Fibroblast of lung (primary cell): Measurements from ENCODE around the gene RASSF7. TPM values are rescaled to one million over a fixed set of nuclear protein-coding genes. Genes with fewer than 3 reads are reported as not detected.

Source experiments
- DNase-seq, 2 donors: peaks; one replicate each; pipeline versions ENCODE4 v3.0.0 to v3.0.0-alpha.2; 2010; ENCODE audit warnings: low read depth in 2 of 2
- H2AFZ ChIP-seq: 2 replicates; pipeline ENCODE4 v1.5.1; 2012; ENCODE audit warnings: low read length, control low read depth, inconsistent platforms
- H3K27ac ChIP-seq: 2 replicates; pipeline ENCODE4 v1.5.1; 2011; ENCODE audit warnings: low read length, control low read depth; ENCODE audit not compliant: insufficient read depth
- H3K27me3 ChIP-seq: 2 replicates; pipeline ENCODE4 v1.5.1; 2011; ENCODE audit warnings: mild to moderate bottlenecking, low read length; ENCODE audit not compliant: control insufficient read depth, insufficient read depth
- H3K36me3 ChIP-seq: 2 replicates; pipeline ENCODE4 v1.5.1; 2011; ENCODE audit warnings: low read length; ENCODE audit not compliant: control insufficient read depth, insufficient read depth
- H3K4me1 ChIP-seq: 2 replicates; pipeline ENCODE4 v1.5.1; 2011; ENCODE audit warnings: low read length; ENCODE audit not compliant: control insufficient read depth, insufficient read depth; ENCODE audit errors: extremely low read depth
- H3K4me2 ChIP-seq: 2 replicates; pipeline ENCODE4 v1.5.1; 2011; ENCODE audit warnings: low read length, control low read depth; ENCODE audit not compliant: insufficient read depth; ENCODE audit errors: extremely low read depth
- H3K4me3 ChIP-seq, 4 experiments: fragments of 200-600 bp in 1 of 4; sonication (generic) in 1 of 4; replicated peaks in 1 of 4; 2 replicates each; pipeline ENCODE4 v1.5.1; 2011 to 2016; ENCODE audit warnings: low read length in 4 of 4, low read depth in 3 of 4, mild to moderate bottlenecking in 3 of 4, control low read depth in 2 of 4, inconsistent platforms in 1 of 4, mixed read lengths in 1 of 4; ENCODE audit not compliant: insufficient read depth in 1 of 4; ENCODE audit errors: control extremely low read depth in 1 of 4
- H3K79me2 ChIP-seq: 2 replicates; pipeline ENCODE4 v1.5.1; 2012; ENCODE audit warnings: mild to moderate bottlenecking, low read length, inconsistent platforms; ENCODE audit not compliant: control insufficient read depth, insufficient read depth
- H3K9ac ChIP-seq: 2 replicates; pipeline ENCODE4 v1.5.1; 2011; ENCODE audit warnings: mild to moderate bottlenecking, low read length, control low read depth; ENCODE audit not compliant: insufficient read depth
- H3K9me3 ChIP-seq: 2 replicates; pipeline ENCODE4 v1.5.1; 2012; ENCODE audit warnings: low read depth, low read length; ENCODE audit not compliant: control insufficient read depth, insufficient read depth
- H4K20me1 ChIP-seq: 2 replicates; pipeline ENCODE4 v1.5.1; 2011; ENCODE audit warnings: low read length; ENCODE audit not compliant: control insufficient read depth, insufficient read depth; ENCODE audit errors: extremely low read depth
- CTCF ChIP-seq, 2 donors: IDR thresholded peaks in 1 of 2; conservative IDR thresholded peaks in 1 of 2; 1 replicate in 1 of 2; 2 replicates in 1 of 2; pipeline ENCODE4 v1.5.1; 2011 to 2012; ENCODE audit warnings: low read length in 2 of 2, control low read depth in 1 of 2, inconsistent platforms in 1 of 2, low read depth in 1 of 2, mild to moderate bottlenecking in 1 of 2
- EZH2 ChIP-seq: IDR thresholded peaks from 2 replicates; pipeline ENCODE4 v1.5.1; 2012; ENCODE audit warnings: low read length, control low read depth, mild to moderate bottlenecking; ENCODE audit errors: missing control alignments
- polyA plus RNA-seq, 2 donors: library from polyadenylated mRNA; depleted of rRNA in 1 of 2; stranded (reverse) in 1 of 2; unstranded in 1 of 2; fragments of >200 nt; gene quantifications; 2 replicates each; pipeline ENCODE4 v1.2.1, GENCODE V29; 2011 to 2012; ENCODE audit warnings: missing spikeins in 1 of 2
- total RNA-seq: library from RNA; depleted of rRNA; stranded (reverse); fragments of >200 nt; gene quantifications from 2 replicates; pipeline ENCODE4 v1.2.1, GENCODE V29; 2014

The RASSF7 gene
- total and polyA plus RNA-seq, 2 donors (not counting 1 experiment from before 2014, with no cell fraction given), result 1.6 to 2.8 TPM

GRCh38 chr11:529728-530411, 30.9 kb upstream of the RASSF7 start:
- Histone ChIP-seq H3K9me3 (no peaks in the 10 kb centered on the region), H3K4me3 (no peak overlapping the region), H3K27me3 (no peaks in the 10 kb centered on the region), H3K9ac (no peak overlapping the region), H3K4me2 (no peak overlapping the region), H3K4me1 (no peaks in the 10 kb centered on the region), H4K20me1 (no peaks in the 10 kb centered on the region), H3K27ac (no peak overlapping the region), H2AFZ (no peak overlapping the region), H3K79me2 (peaks cover 12% of the 10 kb centered on the region), H3K36me3 (peaks cover 15% of the 10 kb centered on the region)
- TF ChIP-seq CTCF (conservative IDR thresholded peaks at IDR 0.05 in 1 of 2, IDR thresholded peaks at IDR 0.05 in 1 of 2; ENCODE audit: low read depth in 1 of 2, low read length in 2 of 2), result no peak
- TF ChIP-seq EZH2, result no peak
- no peak for DNase-seq

GRCh38 chr11:530960-531831, 29.6 kb upstream of the RASSF7 start:
- Histone ChIP-seq H3K4me3 (no peak overlapping the region), H3K9me3 (no peaks in the 10 kb centered on the region), H3K27ac (no peak overlapping the region), H2AFZ (no peak overlapping the region), H3K4me2 (no peak overlapping the region), H3K9ac (no peak overlapping the region), H3K79me2 (peaks cover 12% of the 10 kb centered on the region), H3K4me1 (no peaks in the 10 kb centered on the region), H4K20me1 (no peaks in the 10 kb centered on the region), H3K27me3 (no peaks in the 10 kb centered on the region), H3K36me3 (peaks cover 15% of the 10 kb centered on the region)
- TF ChIP-seq CTCF (conservative IDR thresholded peaks at IDR 0.05 in 1 of 2, IDR thresholded peaks at IDR 0.05 in 1 of 2; ENCODE audit: low read depth in 1 of 2, low read length in 2 of 2), result no peak
- DNase-seq, result no peak

- Histone ChIP-seq H2AFZ (no peak overlapping the region), H3K36me3 (peaks cover 15% of the 10 kb centered on the region), H3K27me3 (no peaks in the 10 kb centered on the region), H3K9ac (no peak overlapping the region), H4K20me1 (no peaks in the 10 kb centered on the region), H3K9me3 (no peaks in the 10 kb centered on the region), H3K4me2 (no peak overlapping the region), H3K4me1 (no peaks in the 10 kb centered on the region), H3K79me2 (peaks cover 12% of the 10 kb centered on the region), H3K4me3 (no peak overlapping the region), H3K27ac (no peak overlapping the region)
- no peak for DNase-seq
- TF ChIP-seq EZH2 (no peak), CTCF (conservative IDR thresholded peaks at IDR 0.05 in 1 of 2, IDR thresholded peaks at IDR 0.05 in 1 of 2; ENCODE audit: low read depth in 1 of 2, low read length in 2 of 2) (no peak)
These were observed 28.7 kb upstream of the RASSF7 start for GRCh38 chr11:531919-532526.
